HepG2 (cell line): ENCODE results near the gene FRMD6. TPM values are rescaled to one million over a fixed set of nuclear protein-coding genes. Genes with fewer than 3 reads are reported as not detected.

Experiments used
- ATAC-seq: fragments of 200-7000 bp; cut with Tn5 transposase; 3 replicates; pipeline ENCODE4 v1.9.1; 2020; ENCODE audit warnings: mild to moderate bottlenecking, moderate library complexity
- BruUV-seq: library from RNA; stranded (reverse); fragments of 400-500 nt; replicated peaks from 2 replicates; lab custom pipeline; 2021; lab: Mats Ljungman, UMichigan
- CTCF ChIA-PET: fragments of 300-600 bp; formaldehyde crosslinking; extraction: SDS; loops from one replicate; lab custom pipeline; 2021; ENCODE audit warnings: low total read pairs, inconsistent platforms, low intra/inter-chr PET ratio; lab: Yijun Ruan, JAX
- POLR2A ChIA-PET: fragments of 350-600 bp; sonication (Branson Sonifier 250); formaldehyde crosslinking; loops from one replicate; lab custom pipeline; 2020; ENCODE audit warnings: antibody characterized with exemption, inconsistent platforms; lab: Yijun Ruan, JAX
- DNase-seq: peaks from one replicate; pipeline ENCODE4 v3.0.0-alpha.2; 2015; ENCODE audit warnings: low spot score
- FAIRE-seq: peaks from 3 replicates; lab custom pipeline; 2011; peaks lifted over from hg19 to GRCh38; lab: Jason Lieb, UNC
- H2AFZ ChIP-seq: one replicate; pipeline ENCODE4 v1.6.1; 2011; ENCODE audit warnings: low read length, inconsistent platforms
- H3K27ac ChIP-seq: fragments of 300-600 bp; 3 replicates; pipeline ENCODE4 v1.8.0; 2011; ENCODE audit warnings: mixed run types, mild to moderate bottlenecking, mixed read lengths, low read length, inconsistent platforms; ENCODE audit not compliant: insufficient read depth; ENCODE audit errors: extremely low read length
- H3K27me3 ChIP-seq, 2 experiments: fragments of 200-600 bp in 1 of 2; 2 replicates in 1 of 2; 3 replicates in 1 of 2; pipeline versions ENCODE4 v1.6.0 to v1.8.0; 2011; ENCODE audit warnings: low read length in 2 of 2, mild to moderate bottlenecking in 2 of 2, moderate library complexity in 2 of 2, inconsistent platforms in 1 of 2; ENCODE audit not compliant: insufficient read depth in 2 of 2, control insufficient read depth in 1 of 2
- H3K36me3 ChIP-seq, 2 experiments: fragments of 200-600 bp in 1 of 2; replicated peaks in 1 of 2; 2 replicates in 1 of 2; 3 replicates in 1 of 2; pipeline versions ENCODE4 v1.5.1 to v1.8.0; 2011; ENCODE audit warnings: low read length in 2 of 2, inconsistent platforms in 1 of 2; ENCODE audit not compliant: insufficient read depth in 2 of 2, control insufficient read depth in 1 of 2
- H3K4me1 ChIP-seq: 2 replicates; pipeline ENCODE4 v1.5.1; 2012; ENCODE audit warnings: low read length, inconsistent platforms; ENCODE audit not compliant: insufficient read depth
- H3K4me2 ChIP-seq: 2 replicates; pipeline ENCODE4 v1.6.0; 2011; ENCODE audit warnings: low read depth, low read length, inconsistent platforms
- H3K4me3 ChIP-seq, 3 experiments: fragments of 200-600 bp in 1 of 3; sonication (generic), shearing (Covaris generic) in 1 of 3; replicated peaks in 1 of 3; 2 replicates each; pipeline ENCODE4 v1.5.1; 2011 to 2016; ENCODE audit warnings: low read length in 3 of 3, inconsistent platforms in 2 of 3, low read depth in 2 of 3, mild to moderate bottlenecking in 2 of 3, control low read depth in 1 of 3, mixed read lengths in 1 of 3; ENCODE audit not compliant: insufficient read depth in 1 of 3
- H3K79me2 ChIP-seq: one replicate; pipeline ENCODE4 v1.6.1; 2011; ENCODE audit warnings: low read length, inconsistent platforms; ENCODE audit not compliant: insufficient read depth
- H3K9ac ChIP-seq: 2 replicates; pipeline ENCODE4 v1.6.0; 2011; ENCODE audit warnings: mild to moderate bottlenecking, low read depth, low read length, inconsistent platforms; ENCODE audit not compliant: insufficient read depth
- H3K9me3 ChIP-seq: 2 replicates; pipeline ENCODE4 v1.5.1; 2012; ENCODE audit warnings: mild to moderate bottlenecking, low read length
- H4K20me1 ChIP-seq: 2 replicates; pipeline ENCODE4 v1.6.0; 2011; ENCODE audit warnings: inconsistent platforms, mild to moderate bottlenecking, low read length, moderate library complexity; ENCODE audit not compliant: insufficient read depth
- DPF2 ChIP-seq: sonication (generic); formaldehyde crosslinking; IDR thresholded peaks from 2 replicates; pipeline ENCODE4 v1.4.0; 2020; ENCODE audit warnings: mild to moderate bottlenecking, low read depth, missing genetic modification reagents, borderline replicate concordance
- SNAPC4 ChIP-seq: sonication (generic); formaldehyde crosslinking; IDR thresholded peaks from 2 replicates; pipeline ENCODE4 v1.4.0; 2020; ENCODE audit warnings: mild to moderate bottlenecking, missing genetic modification reagents
- SP5 ChIP-seq: IDR thresholded peaks from 2 replicates; pipeline ENCODE4 v1.6.1; 2016; ENCODE audit warnings: low read depth, borderline replicate concordance
- TIGD3 ChIP-seq: sonication (generic); formaldehyde crosslinking; IDR thresholded peaks from 2 replicates; pipeline ENCODE4 v1.5.1; 2020; ENCODE audit warnings: mild to moderate bottlenecking, missing genetic modification reagents, borderline replicate concordance
- ZBTB43 ChIP-seq: sonication (generic); formaldehyde crosslinking; conservative IDR thresholded peaks from 2 replicates; pipeline ENCODE4 v1.4.0; 2020; ENCODE audit warnings: missing genetic modification reagents
- ZNF616 ChIP-seq: sonication (generic); formaldehyde crosslinking; IDR thresholded peaks from 2 replicates; pipeline ENCODE4 v1.5.0; 2020; ENCODE audit warnings: low read depth, mild to moderate bottlenecking, missing genetic modification reagents
- WGBS: methylation state at CpG from one replicate; pipeline ENCODE4 v1.1.6; 2017; ENCODE audit warnings: low lambda C conversion rate; 5-methylcytosine and 5-hydroxymethylcytosine counted together
- in situ Hi-C: cut with HindIII; loops from 2 replicates; pipeline ENCODE4 v1.10.0; 2017; ENCODE audit warnings: low pct_unique_long_range_greater_than_20kb; ENCODE audit not compliant: extremely low pct_ligation_motif_present
- intact Hi-C: fragments of 100-400 bp; cut with micrococcal nuclease; formaldehyde crosslinking; loops from one replicate; pipeline ENCODE4 v1.10.0; 2022; ENCODE audit not compliant: unreplicated experiment
- polyA plus RNA-seq, 8 experiments: library from polyadenylated mRNA; depleted of rRNA in 3 of 8; stranded (reverse) in 7 of 8; unstranded in 1 of 8; fragments of >200 nt; fragmentation: Illumina TruSeq in 4 of 8; extraction: Trizol in 4 of 8; gene quantifications; 2 replicates each; pipeline versions ENCODE4 v1.2.1 to v1.2.3, GENCODE V29; 2011 to 2016; ENCODE audit warnings: low read depth in 4 of 8, missing spikeins in 1 of 8, mixed read lengths in 1 of 8; ENCODE audit not compliant: insufficient read depth in 1 of 8
- total RNA-seq, 5 experiments: library from RNA; depleted of rRNA; stranded (reverse); fragments of >200 nt; fragmentation: Illumina TruSeq; extraction: Trizol; gene quantifications; 2 replicates each; pipeline ENCODE4 v1.2.3, GENCODE V29; 2016; ENCODE audit warnings: low read depth in 1 of 5

Gene FRMD6
- total and polyA plus RNA-seq, 2 of the 13 experiments (the other 11 are each of a cell fraction or from before 2014, with no cell fraction given), result 2.4 to 5.4 TPM

GRCh38 chr14:51622376-51622775 lies 29.3 kb upstream of the FRMD6 start:
- intact Hi-C loops, result no loop called here
- CTCF ChIA-PET, result no interaction called here
- no peak overlapping the region for H3K27ac ChIP-seq
- no peak for ATAC-seq
- H3K4me2 ChIP-seq, result no peak overlapping the region
- FAIRE-seq, result no peak
- TF ChIP-seq SNAPC4 (CRISPR knock-in tag), result no peak
- TF ChIP-seq TIGD3 (CRISPR knock-in tag), result no peak
- TF ChIP-seq DPF2 (CRISPR knock-in tag), result no peak
- TF ChIP-seq ZBTB43, result no peak
- TF ChIP-seq ZNF616 (CRISPR knock-in tag), result no peak
- no peak for TF ChIP-seq SP5 (CRISPR knock-in tag)
- TF ChIP-seq, all 625 proteins: peak for 0
- POLR2A ChIA-PET, result no interaction called here
- Histone ChIP-seq H3K36me3 (no peaks in the 10 kb centered on the region), H3K4me3 (no peak overlapping the region), H4K20me1 (no peaks in the 10 kb centered on the region), H3K9ac (no peak overlapping the region), H3K9me3 (no peaks in the 10 kb centered on the region), H3K27me3 (no peaks in the 10 kb centered on the region), H2AFZ (no peak overlapping the region), H3K79me2 (no peaks in the 10 kb centered on the region), H3K4me1 (peaks cover 9% of the 10 kb centered on the region)
- in situ Hi-C loops, result no loop called here
- no TSS peak for BruUV-seq
- DNase-seq, result no peak
- WGBS, result 41% methylated on average over 2 of the region's 2 CpGs
